ENCODE results near the gene MACF1. TPM values are rescaled to one million over a fixed set of nuclear protein-coding genes. Genes with fewer than 3 reads are reported as not detected.

The MACF1 gene
- total RNA-seq, 1 experiment from 2014 or later = 6.2 TPM

GRCh38 chr1:39398278-39399021, 194.0 kb downstream of the MACF1 start:
- Histone ChIP-seq H3K36me3 (ENCODE audit: insufficient read depth, low read length) (no peaks in the 10 kb centered on the region), H3K27me3 (ENCODE audit: low read length) (no peaks in the 10 kb centered on the region), H3K4me1 (ENCODE audit: low read length) (no peaks in the 10 kb centered on the region), H3K4me3 (ENCODE audit: low read length) (no peak overlapping the region), H3K4me2 (ENCODE audit: low read depth, low read length, poor library complexity, severe bottlenecking) (no peak overlapping the region), H3K9ac (ENCODE audit: low read length) (no peak overlapping the region), H3K27ac (ENCODE audit: low read length) (no peak overlapping the region), H3K79me2 (ENCODE audit: low read length) (no peaks in the 10 kb centered on the region), H3K9me2 (replicated peaks; ENCODE audit: insufficient read depth, low read length) (no peaks in the 10 kb centered on the region), H3K9me3 (ENCODE audit: low read length) (no peaks in the 10 kb centered on the region), H2AFZ (ENCODE audit: low read length) (no peak overlapping the region), H4K20me1 (ENCODE audit: insufficient read depth, low read depth, low read length) (no peaks in the 10 kb centered on the region)
- no peak for DNase-seq

- H3K9ac ChIP-seq (ENCODE audit: low read length) = no peak overlapping the region
- no peaks in the 10 kb centered on the region for H3K79me2 ChIP-seq (ENCODE audit: low read length)
- H2AFZ ChIP-seq (ENCODE audit: low read length) = no peak overlapping the region
- H3K36me3 ChIP-seq (ENCODE audit: insufficient read depth, low read length) = no peaks in the 10 kb centered on the region
- no peaks in the 10 kb centered on the region for H4K20me1 ChIP-seq (ENCODE audit: insufficient read depth, low read depth, low read length)
- no peaks in the 10 kb centered on the region for H3K9me3 ChIP-seq (ENCODE audit: low read length)
- H3K27me3 ChIP-seq (ENCODE audit: low read length) = no peaks in the 10 kb centered on the region
- DNase-seq = no peak
- H3K9me2 ChIP-seq (replicated peaks; ENCODE audit: insufficient read depth, low read length) = no peaks in the 10 kb centered on the region
- H3K27ac ChIP-seq (ENCODE audit: low read length) = no peak overlapping the region
- no peaks in the 10 kb centered on the region for H3K4me1 ChIP-seq (ENCODE audit: low read length)
- no peak overlapping the region for H3K4me3 ChIP-seq (ENCODE audit: low read length)
- H3K4me2 ChIP-seq (ENCODE audit: low read depth, low read length, poor library complexity, severe bottlenecking) = no peak overlapping the region
Observed at GRCh38 chr1:39401106-39401505, 196.6 kb downstream of the MACF1 start.

DNA sequence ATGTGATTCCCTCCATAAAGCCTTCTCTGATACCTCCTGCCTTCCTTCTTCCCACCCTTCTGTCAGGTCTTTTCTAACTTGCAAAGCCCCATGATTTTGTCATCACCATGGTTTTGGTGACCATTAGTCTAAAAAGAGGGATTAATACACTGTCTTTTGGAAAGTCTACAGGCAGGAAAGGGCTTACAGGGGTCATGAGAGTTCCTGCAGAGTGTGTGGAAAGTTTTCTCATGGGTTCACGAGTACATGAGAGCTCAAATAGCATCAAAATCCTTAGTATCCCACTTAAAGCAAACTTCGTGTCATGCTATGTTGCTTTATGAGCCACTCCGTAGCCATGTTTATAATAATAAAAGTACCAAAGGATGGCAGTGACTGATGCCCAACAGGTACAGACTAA, 200.4 kb downstream of the MACF1 start:
- Histone ChIP-seq H3K4me1 (ENCODE audit: low read length) (peaks cover 14% of the 10 kb centered on the region), H3K9ac (ENCODE audit: low read length) (no peak overlapping the region), H3K27me3 (ENCODE audit: low read length) (no peaks in the 10 kb centered on the region), H3K79me2 (ENCODE audit: low read length) (no peaks in the 10 kb centered on the region), H3K9me3 (ENCODE audit: low read length) (no peaks in the 10 kb centered on the region), H3K4me2 (ENCODE audit: low read depth, low read length, poor library complexity, severe bottlenecking) (no peak overlapping the region), H4K20me1 (ENCODE audit: insufficient read depth, low read depth, low read length) (no peaks in the 10 kb centered on the region), H3K36me3 (ENCODE audit: insufficient read depth, low read length) (no peaks in the 10 kb centered on the region), H3K27ac (ENCODE audit: low read length) (no peak overlapping the region), H3K9me2 (replicated peaks; ENCODE audit: insufficient read depth, low read length) (no peaks in the 10 kb centered on the region), H2AFZ (ENCODE audit: low read length) (no peak overlapping the region), H3K4me3 (ENCODE audit: low read length) (no peak overlapping the region)
- DNase-seq = no peak

- no peaks in the 10 kb centered on the region for H3K9me3 ChIP-seq (ENCODE audit: low read length)
- no peaks in the 10 kb centered on the region for H3K36me3 ChIP-seq (ENCODE audit: insufficient read depth, low read length)
Observed at GRCh38 chr1:39405358-39405757, 200.9 kb downstream of the MACF1 start.

DNA sequence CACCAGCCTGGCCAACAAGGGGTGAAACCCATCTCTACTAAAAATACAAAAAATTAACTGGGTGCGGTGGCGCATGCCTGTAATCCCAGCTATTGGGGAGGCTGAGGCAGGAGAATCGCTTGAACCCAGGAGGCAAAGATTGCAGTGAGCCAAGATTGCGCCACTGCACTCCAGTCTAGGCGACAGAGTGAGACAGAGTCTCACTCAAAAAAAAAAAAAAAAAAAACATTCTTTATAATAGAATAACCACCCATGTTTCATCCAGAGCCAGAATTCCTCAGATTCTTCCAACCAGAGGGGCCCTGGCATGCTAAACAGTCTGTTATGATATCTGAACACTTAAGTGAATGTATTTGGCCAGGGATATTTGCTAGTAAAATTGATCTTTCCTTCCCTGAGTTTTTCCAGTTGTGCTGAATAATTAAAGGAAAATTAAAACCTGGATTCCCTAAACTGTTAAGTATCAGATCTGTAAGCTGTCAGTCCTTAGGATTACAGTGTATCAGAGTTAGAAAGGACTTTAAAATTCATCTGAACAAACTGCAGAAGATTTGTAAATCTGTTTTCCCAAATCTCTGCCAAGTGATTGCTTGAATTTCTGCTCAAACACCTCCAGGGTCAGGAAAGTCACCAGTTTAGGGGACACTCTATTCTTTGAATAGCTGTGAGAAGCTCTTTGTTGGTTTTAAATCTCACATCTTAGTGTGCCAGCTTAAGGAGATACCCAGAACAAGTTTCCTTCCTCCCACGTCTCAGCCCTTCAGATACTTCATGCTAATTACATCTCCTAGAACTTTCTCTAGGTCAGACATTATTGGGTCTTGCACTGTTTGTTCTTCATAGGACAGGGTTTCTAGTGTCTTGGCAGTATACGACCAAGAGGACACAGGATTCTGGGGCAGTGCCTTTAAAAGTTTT, 202.3 kb downstream of the MACF1 start:
- Histone ChIP-seq H3K9me2 (replicated peaks; ENCODE audit: insufficient read depth, low read length) (no peaks in the 10 kb centered on the region), H3K4me1 (ENCODE audit: low read length) (peaks cover 14% of the 10 kb centered on the region), H3K9me3 (ENCODE audit: low read length) (no peaks in the 10 kb centered on the region), H2AFZ (ENCODE audit: low read length) (no peak overlapping the region), H3K4me3 (ENCODE audit: low read length) (no peak overlapping the region), H3K79me2 (ENCODE audit: low read length) (no peaks in the 10 kb centered on the region), H3K36me3 (ENCODE audit: insufficient read depth, low read length) (no peaks in the 10 kb centered on the region), H3K9ac (ENCODE audit: low read length) (no peak overlapping the region), H4K20me1 (ENCODE audit: insufficient read depth, low read depth, low read length) (no peaks in the 10 kb centered on the region), H3K4me2 (ENCODE audit: low read depth, low read length, poor library complexity, severe bottlenecking) (no peak overlapping the region), H3K27me3 (ENCODE audit: low read length) (no peaks in the 10 kb centered on the region), H3K27ac (ENCODE audit: low read length) (no peak overlapping the region)
- no peak for DNase-seq

More at GRCh38 chr1:39405358-39405757, 200.9 kb downstream of the MACF1 start:
- no peak overlapping the region for H3K4me3 ChIP-seq (ENCODE audit: low read length)
- no peaks in the 10 kb centered on the region for H3K79me2 ChIP-seq (ENCODE audit: low read length)
- H3K4me2 ChIP-seq (ENCODE audit: low read depth, low read length, poor library complexity, severe bottlenecking) = no peak overlapping the region
- H3K9me2 ChIP-seq (replicated peaks; ENCODE audit: insufficient read depth, low read length) = no peaks in the 10 kb centered on the region
- no peak for DNase-seq
- no peaks in the 10 kb centered on the region for H3K27me3 ChIP-seq (ENCODE audit: low read length)
- no peak overlapping the region for H2AFZ ChIP-seq (ENCODE audit: low read length)
- H3K9ac ChIP-seq (ENCODE audit: low read length) = no peak overlapping the region
- H4K20me1 ChIP-seq (ENCODE audit: insufficient read depth, low read depth, low read length) = no peaks in the 10 kb centered on the region
- H3K27ac ChIP-seq (ENCODE audit: low read length) = no peak overlapping the region
- peaks cover 14% of the 10 kb centered on the region for H3K4me1 ChIP-seq (ENCODE audit: low read length)

GRCh38 chr1:39407510-39407895, 203.0 kb downstream of the MACF1 start:
- Histone ChIP-seq H3K4me1 (ENCODE audit: low read length) (peaks cover 14% of the 10 kb centered on the region), H2AFZ (ENCODE audit: low read length) (no peak overlapping the region), H3K9me2 (replicated peaks; ENCODE audit: insufficient read depth, low read length) (no peaks in the 10 kb centered on the region), H3K4me3 (ENCODE audit: low read length) (no peak overlapping the region), H3K27me3 (ENCODE audit: low read length) (no peaks in the 10 kb centered on the region), H3K36me3 (ENCODE audit: insufficient read depth, low read length) (no peaks in the 10 kb centered on the region), H3K4me2 (ENCODE audit: low read depth, low read length, poor library complexity, severe bottlenecking) (no peak overlapping the region), H4K20me1 (ENCODE audit: insufficient read depth, low read depth, low read length) (no peaks in the 10 kb centered on the region), H3K27ac (ENCODE audit: low read length) (no peak overlapping the region), H3K9me3 (ENCODE audit: low read length) (no peaks in the 10 kb centered on the region), H3K79me2 (ENCODE audit: low read length) (no peaks in the 10 kb centered on the region), H3K9ac (ENCODE audit: low read length) (no peak overlapping the region)
- no peak for DNase-seq

- peak overlapping the region; percentile 77 for H3K4me3 ChIP-seq (ENCODE audit: low read length)
- H4K20me1 ChIP-seq (ENCODE audit: insufficient read depth, low read depth, low read length) = no peaks in the 10 kb centered on the region
- H3K27me3 ChIP-seq (ENCODE audit: low read length) = no peaks in the 10 kb centered on the region
- H3K36me3 ChIP-seq (ENCODE audit: insufficient read depth, low read length) = no peaks in the 10 kb centered on the region
- peak overlapping the region; percentile 64 for H3K9ac ChIP-seq (ENCODE audit: low read length)
- H3K9me2 ChIP-seq (replicated peaks; ENCODE audit: insufficient read depth, low read length) = no peaks in the 10 kb centered on the region
- no peak for DNase-seq
- peaks cover 14% of the 10 kb centered on the region for H3K4me1 ChIP-seq (ENCODE audit: low read length)
- H3K79me2 ChIP-seq (ENCODE audit: low read length) = no peaks in the 10 kb centered on the region
- H3K4me2 ChIP-seq (ENCODE audit: low read depth, low read length, poor library complexity, severe bottlenecking) = peak overlapping the region; percentile 94
- H2AFZ ChIP-seq (ENCODE audit: low read length) = peak overlapping the region; percentile 86; the same call in 1 of the 2 replicates
- no peak overlapping the region for H3K27ac ChIP-seq (ENCODE audit: low read length)
- H3K9me3 ChIP-seq (ENCODE audit: low read length) = no peaks in the 10 kb centered on the region
Observed at GRCh38 chr1:39407896-39408640, 203.6 kb downstream of the MACF1 start.

DNA sequence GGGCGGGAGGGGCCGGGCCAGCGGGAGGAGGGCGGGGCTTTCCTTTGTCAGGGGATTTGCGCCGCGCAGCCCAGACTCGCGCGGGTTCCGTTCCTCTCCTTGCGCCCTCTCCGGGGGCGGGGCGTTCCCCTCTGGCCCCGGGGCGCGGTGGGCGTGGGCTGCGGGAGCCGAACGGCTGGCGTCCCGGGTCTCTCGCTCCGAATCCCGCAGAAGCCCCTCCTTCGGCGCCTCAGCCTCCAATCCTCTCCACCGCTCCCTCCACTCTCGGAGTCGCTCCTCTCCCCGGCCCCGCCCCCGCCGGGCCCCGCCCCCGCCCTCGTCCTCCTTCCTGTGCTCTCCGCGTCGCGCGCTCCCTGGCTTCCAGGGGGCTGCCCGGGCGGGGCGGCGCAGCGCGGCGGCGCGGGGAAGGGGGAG, 204.2 kb downstream of the MACF1 start:
- Histone ChIP-seq H3K9me2 (replicated peaks; ENCODE audit: insufficient read depth, low read length) (no peaks in the 10 kb centered on the region), H3K79me2 (ENCODE audit: low read length) (no peaks in the 10 kb centered on the region), H3K27me3 (ENCODE audit: low read length) (no peaks in the 10 kb centered on the region), H3K36me3 (ENCODE audit: insufficient read depth, low read length) (no peaks in the 10 kb centered on the region), H4K20me1 (ENCODE audit: insufficient read depth, low read depth, low read length) (no peaks in the 10 kb centered on the region), H3K4me3 (ENCODE audit: low read length) (peak overlapping the region; percentile 77), H3K9ac (ENCODE audit: low read length) (peak overlapping the region; percentile 64), H2AFZ (ENCODE audit: low read length) (peak overlapping the region; percentile 86), H3K9me3 (ENCODE audit: low read length) (no peaks in the 10 kb centered on the region), H3K4me1 (ENCODE audit: low read length) (peaks cover 14% of the 10 kb centered on the region), H3K27ac (ENCODE audit: low read length) (no peak overlapping the region), H3K4me2 (ENCODE audit: low read depth, low read length, poor library complexity, severe bottlenecking) (peak overlapping the region; percentile 94)
- DNase-seq = peak; percentile 90

All from Karpas-422 (cell line).